HEK293T (cell line): ENCODE measurements around the gene MPL.

Experiments used
- ARNT ChIP-seq: fragments of 450-650 bp; IDR thresholded peaks from 2 replicates; pipeline ENCODE4 v1.6.1; 2017; ENCODE audit warnings: mild to moderate bottlenecking
- BHLHE40 ChIP-seq: fragments of 450-650 bp; IDR thresholded peaks from 2 replicates; pipeline ENCODE4 v1.6.1; 2016; ENCODE audit warnings: mild to moderate bottlenecking, moderate library complexity, borderline replicate concordance
- CTBP1 ChIP-seq: fragments of 450-650 bp; IDR thresholded peaks from 2 replicates; pipeline ENCODE4 v1.6.1; 2016; ENCODE audit warnings: borderline replicate concordance
- ELF4 ChIP-seq: fragments of 450-650 bp; IDR thresholded peaks from 2 replicates; pipeline ENCODE4 v1.6.1; 2017; ENCODE audit warnings: antibody characterized with exemption
- HDGF ChIP-seq: fragments of 450-650 bp; IDR thresholded peaks from 2 replicates; pipeline ENCODE4 v1.6.1; 2017; ENCODE audit warnings: antibody characterized with exemption, borderline replicate concordance
- LEF1 ChIP-seq: fragments of 450-650 bp; IDR thresholded peaks from 2 replicates; pipeline ENCODE4 v1.6.1; 2017; ENCODE audit warnings: mild to moderate bottlenecking, borderline replicate concordance
- SP1 ChIP-seq: fragments of 450-650 bp; IDR thresholded peaks from 2 replicates; pipeline ENCODE4 v1.6.1; 2017
- SUZ12 ChIP-seq: fragments of 450-650 bp; IDR thresholded peaks from 2 replicates; pipeline ENCODE4 v1.6.1; 2016; ENCODE audit warnings: mild to moderate bottlenecking
- ZNF384 ChIP-seq: fragments of 450-650 bp; IDR thresholded peaks from 2 replicates; pipeline ENCODE4 v1.6.1; 2016

DNA sequence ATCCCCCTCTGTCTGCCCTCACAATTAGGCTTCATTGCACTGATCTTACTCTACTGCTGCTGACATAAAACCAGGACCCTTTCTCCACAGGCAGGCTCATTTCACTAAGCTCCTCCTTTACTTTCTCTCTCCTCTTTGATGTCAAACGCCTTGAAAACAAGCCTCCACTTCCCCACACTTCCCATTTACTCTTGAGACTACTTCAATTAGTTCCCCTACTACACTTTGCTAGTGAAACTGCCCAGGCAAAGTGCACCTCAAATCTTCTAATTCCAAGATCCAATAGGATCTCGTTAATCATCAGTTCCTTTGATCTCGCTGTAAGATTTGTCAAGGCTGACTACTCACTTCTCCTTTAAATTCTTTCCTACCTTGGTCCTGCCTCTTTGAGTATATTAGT lies 15.3 kb downstream of the MPL start:
- TF ChIP-seq LEF1 (no peak), BHLHE40 (no peak), SP1 (no peak), ZNF384 (no peak), SUZ12 (no peak), CTBP1 (no peak), ARNT (no peak), ELF4 (no peak), HDGF (no peak)
